Fibroblast of peridontal ligament (primary cell): ENCODE data around the gene ASAH2.
"Not testable (repeated sequence)": the region's sequence is repeated elsewhere in the genome, so short reads cannot be mapped to it uniquely, and the experiment has no call there.

Source experiments
- DNase-seq: peaks from one replicate; pipeline ENCODE4 v3.0.0-alpha.2; 2010; ENCODE audit errors: extremely low read depth

ASAH2 gene

GRCh38 chr10:50254479-50254878 is 3.2 kb upstream of the ASAH2 start:
- DNase-seq, result no peak

- DNase-seq, result no peak
These were observed 1.0 kb downstream of the ASAH2 start for GRCh38 chr10:50250096-50250854.

DNA sequence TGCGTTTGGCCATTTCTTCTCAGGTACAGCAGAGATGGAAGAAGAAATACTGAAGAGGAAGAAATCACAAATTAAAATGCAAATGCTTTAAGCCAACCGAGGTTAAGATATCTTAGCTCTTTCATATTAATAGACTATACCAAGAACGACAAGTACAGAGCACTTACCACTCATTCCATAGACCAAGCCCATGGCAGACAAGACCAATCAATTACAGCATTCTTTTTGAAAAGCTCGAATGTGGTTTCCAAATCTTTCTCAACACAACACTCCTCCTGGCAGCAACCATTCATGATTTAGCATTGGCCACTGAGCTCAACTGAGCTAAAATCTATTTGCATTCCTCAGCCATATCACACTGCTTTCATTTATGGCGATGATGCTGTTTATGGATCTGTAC is 2.7 kb downstream of the ASAH2 start:
- DNase-seq, result no peak

DNA sequence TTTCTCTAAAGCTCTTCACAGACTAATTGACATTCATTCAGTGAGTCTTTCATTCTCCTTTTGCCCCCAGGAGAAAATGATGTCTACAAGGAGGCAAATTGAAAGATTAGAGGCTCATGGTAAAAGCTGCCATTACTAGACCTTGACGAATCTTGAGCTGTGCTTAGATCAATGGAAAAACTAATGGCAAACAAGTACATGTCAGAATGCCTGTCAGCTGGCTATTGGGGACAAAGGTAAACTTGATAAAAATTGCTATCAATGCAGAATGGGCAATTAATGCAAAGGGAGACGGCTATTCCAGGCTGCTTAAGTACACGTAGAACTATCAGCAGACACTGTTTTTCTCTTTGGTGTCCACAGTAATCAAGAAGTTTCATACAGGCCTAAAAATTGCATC is 3.3 kb downstream of the ASAH2 start:
- no peak for DNase-seq

- no peak for DNase-seq
These were observed 7.1 kb downstream of the ASAH2 start for GRCh38 chr10:50244201-50244600.

DNA sequence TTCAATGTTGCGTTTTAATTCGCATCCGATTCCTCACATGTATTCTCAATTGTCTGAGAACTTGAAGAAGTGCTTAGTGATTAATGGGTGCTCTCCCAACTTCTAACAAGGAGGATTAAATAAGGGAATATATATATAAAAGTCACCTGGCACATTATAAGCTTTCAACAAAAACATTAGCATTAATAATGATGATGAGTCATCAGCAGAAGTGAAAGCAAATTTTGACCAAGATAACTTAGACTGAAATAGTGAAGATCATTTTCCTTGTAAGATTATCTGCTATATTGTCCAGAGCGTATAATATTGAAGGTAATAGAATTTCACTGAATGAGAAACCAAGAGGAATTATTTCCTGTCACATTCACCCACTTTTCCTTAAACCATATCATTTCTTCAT is 8.5 kb downstream of the ASAH2 start:
- DNase-seq, result no peak

GRCh38 chr10:50241478-50241877 is 9.8 kb downstream of the ASAH2 start:
- not testable (repeated sequence) for DNase-seq

DNA sequence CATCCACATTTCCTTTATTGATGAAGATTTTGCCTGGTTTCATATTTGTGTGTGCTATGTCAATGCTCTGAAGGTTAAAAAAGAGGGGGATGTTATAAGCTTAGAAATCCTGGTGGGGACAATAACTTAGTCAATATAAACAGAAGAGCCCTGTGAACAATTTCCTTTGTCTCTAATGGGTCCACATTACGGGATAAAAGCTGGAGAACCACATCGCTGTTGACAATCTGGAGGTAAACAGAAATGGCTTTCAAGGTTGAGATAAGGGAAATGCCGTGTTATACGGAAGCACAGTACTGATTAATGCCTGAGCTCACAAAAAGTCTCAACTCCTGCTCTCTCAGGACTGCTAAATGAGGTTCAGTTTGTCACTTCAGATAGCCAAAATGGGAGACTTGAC is 16.8 kb downstream of the ASAH2 start:
- DNase-seq, result no peak

GRCh38 chr10:50232261-50232639 is 19.1 kb downstream of the ASAH2 start:
- no peak for DNase-seq

GRCh38 chr10:50231515-50232260 is 19.6 kb downstream of the ASAH2 start:
- DNase-seq, result no peak

DNA sequence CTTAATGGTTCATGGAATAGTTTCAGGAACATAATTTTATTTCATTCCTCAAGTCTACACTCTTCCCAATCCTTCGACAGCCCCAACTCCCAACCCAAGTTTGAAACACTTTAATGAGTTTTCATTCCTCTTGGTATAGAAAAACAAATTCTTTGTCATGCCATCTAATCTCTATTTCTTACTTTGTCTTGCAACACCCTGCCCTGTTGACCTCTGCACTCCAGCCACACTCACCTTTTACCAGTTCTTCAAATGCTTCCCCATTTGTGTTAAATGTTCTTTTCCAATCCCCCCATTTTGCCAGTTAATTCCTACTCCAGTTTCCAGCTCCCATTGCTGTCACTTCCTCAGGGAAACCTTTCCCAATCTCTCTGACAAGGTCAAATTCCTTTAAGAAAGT is 21.9 kb downstream of the ASAH2 start:
- no peak for DNase-seq

GRCh38 chr10:50228672-50229071 is 22.6 kb downstream of the ASAH2 start:
- no peak for DNase-seq

- no peak for DNase-seq
These were observed 24.7 kb downstream of the ASAH2 start for GRCh38 chr10:50226610-50227009.

DNA sequence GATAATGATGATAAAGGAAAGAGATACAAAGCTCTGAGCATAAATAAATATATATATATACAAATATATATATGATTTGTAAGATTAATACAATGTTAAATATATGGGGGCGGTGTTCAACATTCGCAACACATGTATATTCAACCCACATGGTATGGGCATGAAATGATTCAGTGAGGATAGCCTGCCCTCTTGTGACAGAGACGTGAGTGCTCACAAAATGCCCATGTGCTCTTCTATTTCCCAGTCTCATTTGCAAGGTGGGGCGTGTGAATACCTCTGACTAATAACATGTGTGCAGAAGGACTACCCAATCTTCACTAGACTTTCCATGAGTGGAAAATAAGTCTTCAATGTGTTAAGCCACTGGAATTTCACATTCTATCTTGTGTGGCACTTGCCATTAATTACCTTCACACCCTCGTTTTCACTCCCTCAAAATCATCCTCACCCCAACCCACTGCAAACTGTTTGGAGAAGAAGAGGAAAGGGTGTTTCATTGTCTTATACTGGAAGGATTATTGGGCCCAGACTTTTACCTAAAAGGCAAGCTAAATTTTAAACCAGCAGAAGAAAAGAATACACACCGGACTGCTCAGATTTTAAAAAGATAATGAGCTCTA is 26.9 kb downstream of the ASAH2 start:
- peak; percentile 72 for DNase-seq

DNA sequence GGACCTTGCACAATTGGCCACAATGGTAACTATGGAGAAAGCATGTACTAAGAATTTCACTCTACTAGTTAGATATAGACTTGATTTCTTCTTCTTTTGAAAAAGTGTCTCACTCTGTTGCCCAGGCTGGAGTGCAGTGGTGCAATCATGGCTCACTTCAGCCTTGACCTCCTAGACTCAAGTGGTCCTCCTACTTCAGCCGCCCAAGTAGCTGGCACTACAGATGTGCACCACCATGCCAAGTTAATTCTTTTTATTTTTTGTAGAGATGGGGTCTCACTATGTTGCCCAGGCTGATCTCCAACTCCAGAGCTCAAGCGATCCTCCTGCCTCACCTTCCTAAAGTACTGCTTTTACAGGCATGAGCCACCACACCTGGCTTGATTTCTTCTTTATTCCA is 29.1 kb downstream of the ASAH2 start:
- DNase-seq, result no peak

- no peak for DNase-seq
These were observed 29.8 kb downstream of the ASAH2 start for GRCh38 chr10:50221470-50221869.

GRCh38 chr10:50219646-50220045 is 31.7 kb downstream of the ASAH2 start:
- peak; percentile 2 for DNase-seq

GRCh38 chr10:50219200-50219599 is 32.1 kb downstream of the ASAH2 start:
- no peak for DNase-seq

DNA sequence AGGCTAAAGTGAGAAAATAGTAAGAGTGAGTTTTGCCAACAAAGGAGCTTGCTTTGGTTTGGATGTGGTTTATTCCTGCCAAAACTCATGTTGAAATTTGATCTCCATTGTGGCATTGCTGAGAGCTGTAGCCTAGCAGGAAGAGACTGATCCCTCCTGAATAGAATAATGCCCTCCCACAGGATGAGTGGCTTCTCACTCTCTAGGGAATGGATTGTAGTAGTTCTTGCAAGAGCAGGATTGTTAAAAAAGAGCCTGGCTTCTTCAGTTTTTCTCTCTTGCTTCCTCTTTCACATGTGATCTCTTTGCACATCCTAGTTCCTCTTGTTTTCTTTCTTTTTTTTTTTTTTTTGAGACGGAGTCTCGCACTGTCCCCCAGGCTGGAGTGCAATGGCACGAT is 34.4 kb downstream of the ASAH2 start:
- DNase-seq, result peak; percentile 76

DNA sequence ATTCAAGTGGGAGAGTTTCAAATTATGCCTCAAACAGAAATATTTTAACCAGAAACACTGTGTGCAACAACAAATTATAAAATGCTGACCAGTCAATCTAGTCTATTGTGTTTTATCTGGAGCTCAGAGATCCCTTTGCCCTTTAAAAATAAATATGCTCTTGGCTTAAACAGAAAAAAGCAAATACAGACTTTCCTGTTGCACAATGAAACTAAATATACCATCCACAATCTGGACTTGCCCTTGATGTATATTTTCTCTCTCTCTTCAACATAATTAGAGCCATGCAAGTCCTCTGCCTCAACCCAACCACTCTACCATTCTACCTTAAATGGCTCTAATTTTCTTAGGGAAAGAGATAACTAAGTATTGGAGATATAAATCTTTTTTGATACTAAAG is 34.9 kb downstream of the ASAH2 start:
- peak; percentile 10 for DNase-seq

DNA sequence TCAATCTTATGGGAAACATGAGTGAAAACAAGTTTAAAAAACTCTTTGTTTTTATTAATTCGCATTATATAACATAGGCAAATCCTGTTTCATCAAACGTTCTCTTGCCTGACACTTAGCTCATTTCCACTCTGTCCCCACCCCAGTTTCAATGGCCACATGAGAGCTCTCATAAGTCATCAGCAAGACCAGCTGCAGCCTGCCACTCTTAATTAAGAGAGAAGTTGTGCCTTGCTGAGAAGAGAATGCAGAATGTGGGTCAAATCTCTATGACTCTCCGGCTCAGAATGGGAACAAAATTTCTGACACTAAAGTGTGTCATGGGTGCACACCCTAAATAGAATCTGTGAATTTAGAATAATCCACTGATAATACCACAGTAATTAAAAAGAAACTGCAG is 39.6 kb downstream of the ASAH2 start:
- no peak for DNase-seq

DNA sequence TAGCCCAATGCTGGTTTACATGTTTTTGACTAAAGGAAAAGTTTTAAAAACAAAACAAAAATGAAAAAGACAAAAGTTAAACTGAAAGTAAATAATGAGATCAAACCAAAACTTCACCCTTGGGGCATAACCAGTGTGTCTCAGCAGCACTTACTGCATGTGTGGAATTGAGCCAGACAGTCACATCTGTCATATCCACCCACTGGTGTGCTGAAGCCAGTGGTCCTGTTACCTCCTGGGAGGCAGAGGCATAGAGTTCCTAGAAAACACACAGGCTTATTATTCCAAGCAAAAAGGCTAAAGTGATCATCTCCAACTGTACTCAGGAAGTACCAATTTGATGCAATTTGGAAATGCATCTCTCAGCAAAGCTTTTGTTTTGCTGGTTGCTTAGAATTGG is 40.4 kb downstream of the ASAH2 start:
- no peak for DNase-seq
